Tibial nerve (tissue), 4 donors: ENCODE results near the gene NGFR.

ENCODE experiments used
- CTCF ChIP-seq, 5 experiments: fragments of 200-600 bp in 3 of 5; fragments of 450-650 bp in 2 of 5; sonication (generic) in 3 of 5; IDR thresholded peaks; one replicate each; pipeline ENCODE4 v1.5.1; 2016 to 2019; ENCODE audit warnings: antibody characterized with exemption in 5 of 5, mild to moderate bottlenecking in 3 of 5, moderate library complexity in 2 of 5
- EP300 ChIP-seq, 2 donors: sonication (generic); formaldehyde crosslinking; IDR thresholded peaks; one replicate each; pipeline ENCODE4 v1.6.1; 2017; ENCODE audit warnings: antibody characterized with exemption in 2 of 2, mild to moderate bottlenecking in 1 of 2
- POLR2A ChIP-seq, 2 donors: fragments of 450-650 bp; IDR thresholded peaks; one replicate each; pipeline ENCODE4 v1.6.1; 2017; ENCODE audit warnings: antibody characterized with exemption in 2 of 2, mild to moderate bottlenecking in 2 of 2, moderate library complexity in 2 of 2

- no peak for TF ChIP-seq CTCF (IDR thresholded peaks at IDR 0.05)
- TF ChIP-seq POLR2A (IDR thresholded peaks at IDR 0.05), result no peak
- TF ChIP-seq EP300 (IDR thresholded peaks at IDR 0.05), result no peak
Measured at GRCh38 chr17:49543860-49544259, 48.8 kb downstream of the NGFR start.
